ENCODE data around the gene THAP12. TPM values are rescaled to one million over a fixed set of nuclear protein-coding genes. Genes with fewer than 3 reads are reported as not detected.
"Not testable (repeated sequence)": the region's sequence is repeated elsewhere in the genome, so short reads cannot be mapped to it uniquely, and the experiment has no call there.

The THAP12 gene, protein sequence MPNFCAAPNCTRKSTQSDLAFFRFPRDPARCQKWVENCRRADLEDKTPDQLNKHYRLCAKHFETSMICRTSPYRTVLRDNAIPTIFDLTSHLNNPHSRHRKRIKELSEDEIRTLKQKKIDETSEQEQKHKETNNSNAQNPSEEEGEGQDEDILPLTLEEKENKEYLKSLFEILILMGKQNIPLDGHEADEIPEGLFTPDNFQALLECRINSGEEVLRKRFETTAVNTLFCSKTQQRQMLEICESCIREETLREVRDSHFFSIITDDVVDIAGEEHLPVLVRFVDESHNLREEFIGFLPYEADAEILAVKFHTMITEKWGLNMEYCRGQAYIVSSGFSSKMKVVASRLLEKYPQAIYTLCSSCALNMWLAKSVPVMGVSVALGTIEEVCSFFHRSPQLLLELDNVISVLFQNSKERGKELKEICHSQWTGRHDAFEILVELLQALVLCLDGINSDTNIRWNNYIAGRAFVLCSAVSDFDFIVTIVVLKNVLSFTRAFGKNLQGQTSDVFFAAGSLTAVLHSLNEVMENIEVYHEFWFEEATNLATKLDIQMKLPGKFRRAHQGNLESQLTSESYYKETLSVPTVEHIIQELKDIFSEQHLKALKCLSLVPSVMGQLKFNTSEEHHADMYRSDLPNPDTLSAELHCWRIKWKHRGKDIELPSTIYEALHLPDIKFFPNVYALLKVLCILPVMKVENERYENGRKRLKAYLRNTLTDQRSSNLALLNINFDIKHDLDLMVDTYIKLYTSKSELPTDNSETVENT
- polyA plus RNA-seq (2013, experiment 1 of 2; ENCODE audit: insufficient read length), result 36.6 TPM
- 37.3 TPM for polyA plus RNA-seq (2013, experiment 2 of 2; ENCODE audit: insufficient read length)

DNA sequence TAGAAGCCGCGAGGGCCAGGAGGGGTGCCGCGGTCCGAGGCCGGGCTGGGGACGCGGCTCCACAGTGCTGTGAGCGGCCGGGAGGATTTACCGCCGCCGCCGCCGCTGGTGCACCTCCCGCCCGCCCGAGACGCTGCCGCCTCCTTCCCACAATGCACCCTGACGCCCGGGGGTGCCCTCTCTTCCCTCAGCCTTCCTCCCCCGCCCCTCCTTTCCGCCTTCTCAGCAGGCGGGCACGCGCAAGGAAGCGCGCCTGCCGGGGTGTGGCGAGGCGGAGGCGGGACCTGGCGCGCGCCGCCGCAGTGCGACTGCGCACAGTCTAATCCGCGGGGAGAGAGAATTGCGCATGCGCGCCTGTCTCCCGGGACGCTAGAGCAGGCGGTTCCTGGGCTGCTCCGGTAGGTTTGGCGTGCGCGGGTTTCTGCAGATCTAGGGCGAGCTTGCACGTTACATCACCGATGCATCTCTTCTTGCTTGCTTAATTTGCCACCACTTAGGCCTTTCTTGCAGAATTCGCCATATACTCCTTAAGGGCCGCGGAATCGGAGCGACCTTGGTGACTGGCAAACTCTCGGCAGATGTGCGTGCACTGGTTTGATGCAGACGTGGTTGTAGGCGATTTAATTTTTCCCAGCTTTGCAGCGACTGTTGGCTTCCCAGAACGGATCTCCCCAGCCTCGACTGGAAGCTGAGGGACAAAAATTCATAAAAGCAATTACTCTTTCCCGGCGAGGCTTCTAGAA lies at the start of gene THAP12, which contains the start of gene GVQW3:
Gene THAP12, minus strand, starts transcription at position 156 of the 743 bp plus-strand sequence. CDS start 296 bp downstream, outside the sequence.
Gene GVQW3, plus strand, starts transcription at position 347 of the 743 bp plus-strand sequence. CDS start 506 bp downstream, outside the sequence.
- DNase-seq, result peak; percentile 98

DNA sequence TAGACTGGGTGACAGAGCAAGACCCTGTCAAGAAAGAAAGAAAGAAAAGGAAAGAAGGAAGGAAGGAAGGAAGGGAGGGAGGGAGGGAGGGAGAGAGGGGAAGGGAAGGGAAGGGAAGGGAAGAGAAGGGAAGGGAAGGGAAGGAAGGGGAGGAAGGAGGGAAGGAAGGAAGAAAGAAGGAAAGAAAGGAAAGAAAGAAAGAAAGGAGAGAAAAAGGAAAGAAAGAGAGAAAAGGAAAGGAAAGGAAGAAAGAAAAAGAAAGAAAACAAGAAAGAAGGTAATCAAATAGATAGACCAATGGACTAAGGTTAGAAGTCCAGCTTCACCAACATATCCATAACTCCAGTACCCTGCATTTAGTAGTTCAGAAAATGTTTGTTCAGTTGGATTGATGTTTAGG lies 45.7 kb upstream of the THAP12 start:
- no peak for DNase-seq

DNA sequence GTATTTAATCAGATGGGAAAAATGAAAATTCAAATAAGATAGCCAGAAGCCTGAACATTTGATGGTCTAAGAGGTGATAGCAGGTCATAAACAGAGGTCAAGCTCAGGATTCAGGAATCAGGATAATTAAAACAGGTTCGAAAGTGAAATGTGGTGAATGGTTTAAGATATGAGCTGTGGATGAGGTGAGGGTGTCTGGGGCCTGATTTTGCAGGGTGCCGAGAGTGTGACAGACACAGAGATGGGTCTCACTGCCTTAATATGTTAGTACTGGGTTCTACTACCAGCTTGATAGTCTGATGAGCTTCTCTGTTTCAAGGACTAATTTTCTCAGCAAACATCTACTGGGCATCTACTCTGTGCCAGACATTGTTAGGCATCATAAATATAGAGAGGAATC lies 44.0 kb upstream of the THAP12 start:
- DNase-seq, result no peak

DNA sequence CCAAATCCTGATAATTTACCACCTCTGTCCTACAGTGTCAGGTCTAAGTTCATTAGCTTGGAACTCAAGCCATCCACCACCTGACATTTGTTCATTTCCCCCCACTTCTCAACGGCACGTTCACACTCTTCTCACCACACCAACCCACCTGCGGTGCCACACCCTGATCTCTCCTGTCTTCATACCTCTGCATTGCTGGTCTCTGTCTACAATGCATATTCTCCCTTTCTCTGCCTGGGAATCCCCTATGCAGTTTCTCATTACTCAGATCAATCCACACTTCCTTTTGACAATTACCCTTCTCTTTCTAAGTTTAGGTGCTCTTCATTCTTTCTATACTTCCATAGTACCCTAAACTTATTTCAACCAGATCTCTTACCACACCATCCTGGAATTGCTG lies 43.4 kb upstream of the THAP12 start:
- no peak for DNase-seq

DNA sequence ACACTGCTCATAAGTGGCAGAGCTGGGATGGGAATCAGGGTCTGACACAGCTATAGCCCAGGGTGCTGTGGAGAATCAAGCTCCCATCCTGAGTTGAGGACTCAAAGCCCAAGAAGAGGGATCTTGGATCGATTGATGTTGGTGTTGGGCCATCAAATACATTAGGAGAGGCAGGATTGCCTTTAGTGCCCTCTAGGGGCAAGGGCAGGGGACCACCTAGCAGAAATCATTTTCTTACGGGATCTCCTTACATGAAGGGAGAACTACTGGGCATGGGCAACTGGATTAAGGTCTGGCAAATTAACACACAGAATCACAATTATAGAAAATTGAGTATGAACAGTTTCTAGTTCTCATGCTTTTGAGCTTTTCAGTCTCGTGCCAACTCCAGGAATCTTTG lies 39.0 kb upstream of the THAP12 start:
- no peak for DNase-seq

DNA sequence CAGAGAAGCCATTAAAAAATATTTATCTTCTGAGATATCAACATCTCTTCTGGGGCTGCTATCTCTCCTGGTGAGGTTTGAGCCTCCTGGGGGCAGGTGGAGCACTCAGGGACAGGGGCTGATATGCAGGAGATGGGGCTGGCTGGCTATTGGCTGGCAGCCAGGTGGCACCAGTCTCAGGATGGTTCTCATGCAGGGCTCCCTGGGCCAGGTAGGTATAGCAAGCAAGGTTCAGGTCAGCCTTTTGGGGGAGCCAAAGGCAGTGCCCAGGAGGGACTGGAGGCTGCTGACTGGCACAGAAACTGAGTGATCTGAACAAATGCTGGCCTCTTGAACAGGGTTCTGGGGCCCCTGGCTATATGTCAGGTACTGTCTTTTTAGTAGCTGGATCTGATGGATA lies 34.1 kb upstream of the THAP12 start:
- DNase-seq, result no peak

DNA sequence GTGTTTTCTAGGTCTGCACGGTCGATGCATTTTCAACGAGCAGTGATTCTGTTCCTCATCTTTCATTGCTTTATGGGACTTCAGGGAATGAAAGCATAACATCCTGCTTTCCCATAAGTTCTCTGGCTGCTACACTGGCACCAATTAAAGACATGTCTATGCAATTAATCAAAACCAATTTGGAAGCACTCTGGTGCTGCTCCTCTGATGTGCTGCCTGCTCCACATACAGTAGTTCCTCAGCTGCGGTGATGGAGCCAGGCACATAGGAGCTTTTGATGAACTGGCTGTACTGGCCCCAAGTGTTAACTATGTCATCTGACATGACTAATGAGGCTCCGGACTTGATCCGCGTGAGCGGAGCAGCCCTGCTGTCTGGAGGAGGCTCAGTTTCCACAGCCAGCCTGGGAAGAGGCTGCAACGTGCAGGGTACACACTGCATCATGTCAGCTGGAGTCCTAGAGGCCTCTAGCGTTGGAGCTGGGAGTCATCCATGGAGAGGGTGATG lies 30.0 kb upstream of the THAP12 start:
- DNase-seq, result peak; percentile 5

DNA sequence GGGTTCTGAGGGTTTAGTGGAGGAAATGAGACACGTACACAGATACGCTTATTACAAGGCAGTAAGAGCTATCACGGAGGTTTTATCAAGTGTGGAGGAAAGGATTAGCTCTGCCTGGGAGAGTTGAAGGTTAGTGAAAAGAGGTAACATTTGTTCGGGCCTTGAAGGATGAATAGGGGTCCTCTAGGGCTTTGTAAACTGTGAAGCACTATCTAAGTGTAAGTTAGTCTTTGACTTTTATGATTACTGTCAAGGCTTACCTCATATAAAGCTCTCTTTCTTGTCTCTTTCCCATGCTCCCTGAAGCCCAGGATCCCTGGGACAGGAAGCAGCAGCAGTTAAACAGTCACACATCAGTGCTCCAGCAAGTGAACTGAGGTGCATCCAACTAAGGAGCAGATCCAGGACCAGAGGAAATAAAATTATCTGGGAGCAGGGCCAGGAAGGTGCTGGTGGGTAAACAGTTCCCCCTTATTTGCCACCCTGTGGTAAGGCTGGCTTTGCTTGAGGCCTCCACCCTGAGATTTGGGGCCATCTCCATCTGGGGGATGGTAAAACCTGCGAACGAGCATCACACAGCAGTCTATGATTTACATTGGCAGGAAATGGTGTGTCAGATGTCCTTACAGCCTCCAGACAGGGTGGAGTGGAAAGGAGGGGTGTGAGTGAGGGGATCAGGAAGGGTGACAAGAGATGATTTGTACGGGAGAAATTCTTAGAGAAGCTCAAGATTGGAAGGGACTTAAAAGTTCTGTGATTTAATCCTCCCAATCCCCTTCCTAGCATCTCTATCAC lies 27.4 kb upstream of the THAP12 start:
- DNase-seq, result no peak

DNA sequence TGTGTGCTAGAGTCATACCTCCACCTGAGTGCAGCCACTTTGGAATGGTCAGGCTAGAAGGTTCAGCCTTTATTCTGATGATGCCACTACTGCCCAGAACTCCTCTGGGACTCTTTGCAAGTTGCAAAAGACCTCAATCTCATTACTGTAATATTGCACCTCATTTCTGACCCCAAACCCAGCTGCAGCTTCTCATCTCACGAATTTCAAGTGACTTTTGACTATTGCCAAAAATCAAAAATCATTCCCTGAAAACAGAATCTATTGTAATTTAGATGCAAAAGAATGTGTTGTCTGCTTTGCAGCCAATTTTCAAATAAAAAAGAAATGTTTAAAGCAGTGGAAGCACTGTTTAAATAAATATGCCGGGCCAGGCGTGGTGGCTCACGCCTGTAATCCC lies 25.4 kb upstream of the THAP12 start:
- no peak for DNase-seq

DNA sequence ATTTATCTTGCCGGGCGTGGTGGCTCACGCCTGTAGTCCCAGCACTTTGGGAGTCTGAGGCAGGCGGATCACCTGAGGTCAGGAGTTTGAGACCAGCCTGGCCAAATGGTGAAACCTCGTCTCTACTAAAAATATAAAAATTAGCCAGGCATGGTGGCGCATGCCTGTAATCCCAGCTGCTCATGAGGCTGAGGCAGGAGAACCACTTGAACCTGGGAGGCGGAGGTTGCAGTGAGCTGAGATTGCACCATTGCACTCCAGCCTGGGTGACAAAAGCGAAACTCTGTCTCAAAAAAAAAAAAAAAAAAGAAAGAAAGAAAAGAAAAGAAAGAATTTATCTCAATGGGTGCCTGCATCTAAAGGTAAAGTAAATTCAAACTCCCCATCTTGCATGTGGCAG lies 20.6 kb upstream of the THAP12 start:
- DNase-seq, result not testable (repeated sequence)

DNA sequence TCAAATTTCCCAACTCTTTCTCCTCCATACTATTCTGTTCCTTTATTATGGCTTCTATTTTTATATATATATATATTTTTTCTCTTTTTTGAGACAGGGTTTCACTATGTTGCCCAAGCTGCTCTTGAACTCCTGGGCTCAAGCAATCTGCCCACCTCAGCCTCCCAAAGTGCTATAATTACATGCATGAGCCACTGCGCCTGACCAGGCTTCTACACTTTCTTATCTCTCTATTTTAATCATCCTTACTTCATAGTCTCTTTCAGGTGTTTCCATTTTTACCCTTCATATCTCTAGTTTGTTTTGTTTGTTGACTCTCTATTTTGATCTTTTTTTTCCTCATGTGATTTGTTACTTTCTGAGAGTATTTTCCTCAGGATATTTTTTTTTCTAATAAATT lies 20.0 kb upstream of the THAP12 start:
- no peak for DNase-seq

DNA sequence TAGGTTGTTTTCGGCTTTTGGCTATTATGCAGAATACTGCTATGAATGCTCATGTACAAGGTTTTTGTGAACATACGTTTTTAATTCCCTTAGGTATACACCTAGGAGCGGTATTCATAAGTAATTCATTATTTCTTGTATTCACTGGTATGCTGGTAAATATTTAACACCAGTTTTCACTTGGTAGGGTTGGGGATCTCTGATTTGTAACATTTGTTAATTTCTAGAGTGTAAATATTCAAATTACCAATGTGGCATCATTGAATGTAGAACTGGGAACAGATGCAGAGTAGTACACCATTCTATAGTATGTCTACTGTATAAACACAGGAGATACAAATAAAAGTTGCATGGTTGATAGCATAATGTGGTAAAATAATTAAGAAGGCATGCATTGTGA lies 16.5 kb upstream of the THAP12 start:
- no peak for DNase-seq

DNA sequence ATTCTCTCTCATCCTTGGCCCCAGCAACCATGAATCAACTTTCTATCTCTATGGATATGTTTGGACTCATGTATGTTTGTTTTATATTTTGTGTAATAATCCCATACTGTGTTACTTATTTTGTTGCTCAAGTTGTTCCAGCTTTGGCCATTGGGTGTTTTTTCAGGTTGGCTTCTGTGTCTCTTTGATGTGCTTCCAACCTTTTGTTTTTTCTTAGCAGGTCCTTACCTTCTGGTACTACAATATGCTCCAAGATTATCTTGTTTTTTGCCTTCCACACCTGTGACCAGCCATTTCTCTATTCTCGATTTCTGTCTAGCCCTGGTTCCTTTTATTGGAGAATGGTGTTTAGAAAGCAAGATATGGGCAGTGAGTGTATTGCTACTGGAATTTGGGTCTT lies 14.4 kb upstream of the THAP12 start:
- no peak for DNase-seq

DNA sequence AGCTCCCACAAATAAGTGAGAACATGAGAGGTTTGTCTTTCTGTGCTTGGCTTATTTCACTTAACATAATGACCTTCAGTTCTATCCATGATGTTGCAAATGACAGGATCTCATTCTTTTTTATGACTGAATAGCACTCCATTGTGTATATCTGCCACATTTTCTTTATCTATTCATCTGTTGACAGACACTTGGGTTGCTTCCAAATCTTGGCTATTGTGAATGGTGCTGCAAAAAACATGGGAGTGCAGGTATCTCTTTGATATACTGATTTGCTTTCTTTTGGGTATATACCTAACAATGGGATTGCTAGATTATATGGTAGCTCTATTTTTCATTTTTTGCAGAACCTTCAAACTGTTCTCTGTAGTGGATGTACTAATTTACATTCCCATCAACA lies 13.5 kb upstream of the THAP12 start:
- DNase-seq, result no peak

DNA sequence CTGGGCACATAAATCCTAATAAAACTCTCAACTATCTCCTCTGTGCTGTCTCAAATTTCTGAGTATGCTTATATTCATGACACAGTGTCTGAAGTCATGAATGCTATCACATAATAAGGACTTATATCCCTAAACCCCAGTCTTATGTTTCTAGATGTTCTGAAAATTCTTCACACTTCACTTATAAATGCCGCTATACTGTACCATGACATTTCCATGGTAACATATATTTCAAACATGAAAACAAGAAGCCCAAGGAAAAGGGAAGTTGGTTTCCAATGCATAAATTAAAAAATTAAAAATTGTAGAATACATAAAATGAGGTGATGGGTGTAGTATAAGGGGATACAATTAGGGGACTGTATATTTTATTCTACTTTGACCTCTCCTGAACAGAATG lies 11.9 kb upstream of the THAP12 start:
- DNase-seq, result no peak

DNA sequence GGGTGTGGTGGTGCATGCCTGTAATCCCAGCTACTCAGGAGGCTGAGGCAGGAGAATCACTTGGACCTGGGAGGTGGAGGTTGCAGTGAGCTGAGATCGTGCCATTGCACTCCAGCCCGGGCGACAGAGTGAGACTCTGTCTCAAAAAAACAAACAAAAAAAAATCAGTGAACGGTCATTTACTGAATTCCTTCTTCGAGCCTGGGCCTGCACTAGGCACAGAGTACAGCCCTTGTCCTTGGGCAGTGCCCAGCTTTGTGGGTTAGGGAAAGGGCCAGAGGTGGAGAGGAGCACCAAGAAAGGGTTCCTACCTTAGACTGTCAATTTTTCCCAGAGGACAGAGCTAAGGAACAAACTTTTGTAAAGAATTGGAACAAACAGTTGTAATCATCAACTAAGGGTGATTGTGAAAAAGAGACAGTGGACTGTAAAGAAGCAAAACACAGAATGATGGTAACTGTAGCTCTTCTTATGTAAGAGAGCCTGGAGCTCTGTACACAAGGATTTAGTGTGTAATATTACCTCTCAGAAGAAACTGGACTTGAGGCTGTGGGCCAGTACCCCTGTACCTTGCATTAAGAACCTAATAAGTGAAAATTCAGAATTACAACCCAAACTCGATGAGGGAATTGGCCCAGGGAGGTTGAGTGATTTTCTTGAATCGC lies 11.0 kb upstream of the THAP12 start:
- no peak for DNase-seq

DNA sequence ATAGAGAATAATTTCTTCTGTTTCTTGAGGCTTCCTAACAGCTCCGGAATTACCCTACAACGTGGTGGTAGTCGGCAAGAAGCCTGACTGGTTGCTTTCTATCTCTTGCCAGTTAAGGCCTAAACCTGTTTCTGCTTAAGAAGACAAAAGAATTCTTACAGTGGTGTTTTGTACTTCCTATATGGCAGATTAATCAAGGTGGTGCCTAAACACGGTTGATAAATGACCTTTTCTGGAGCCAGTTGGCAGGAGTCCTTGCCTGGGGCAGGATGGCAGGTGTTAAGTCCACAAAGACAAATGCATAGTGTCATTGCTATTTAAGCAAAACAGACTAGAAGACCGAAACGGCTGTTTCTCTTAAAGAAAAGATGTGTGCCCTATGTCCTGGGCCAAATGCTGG lies 10.1 kb upstream of the THAP12 start:
- no peak for DNase-seq

DNA sequence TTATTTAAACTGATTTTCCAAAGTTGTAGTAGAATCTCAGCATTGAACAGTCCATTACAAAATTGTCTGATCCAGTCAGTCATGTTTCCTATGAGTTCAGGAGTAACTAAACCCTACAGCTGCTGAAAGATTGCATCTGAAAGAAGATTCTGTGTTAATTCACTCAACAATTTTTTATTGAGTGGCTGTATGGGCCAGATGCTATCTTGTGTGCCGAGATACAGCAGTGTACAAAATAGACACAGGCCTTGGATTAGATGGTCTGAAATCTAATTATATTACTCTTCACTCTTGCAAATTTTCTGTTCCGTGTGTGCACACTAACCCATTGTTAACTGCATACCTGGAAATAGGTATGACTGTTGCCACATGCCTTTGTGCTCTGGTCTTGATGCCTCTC lies 7.5 kb upstream of the THAP12 start:
- no peak for DNase-seq

DNA sequence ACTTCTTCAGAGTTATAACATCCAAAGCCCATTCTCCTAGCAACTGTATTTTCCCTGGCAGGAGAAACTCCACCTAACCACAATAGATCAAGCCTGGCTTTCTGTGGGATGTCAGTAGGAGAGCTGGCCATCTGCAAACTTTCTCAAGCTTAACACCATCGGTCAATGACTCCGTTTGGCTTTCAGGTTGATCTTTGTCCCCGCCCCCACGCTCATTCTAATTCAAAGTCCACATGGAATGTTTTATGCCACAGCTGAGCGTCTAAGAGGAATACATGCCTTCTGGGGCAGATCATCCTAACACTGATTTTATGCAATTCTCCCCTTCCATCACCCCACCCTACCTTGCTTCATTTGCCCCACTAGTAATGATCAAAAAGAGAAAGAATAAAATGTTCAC lies 5.0 kb upstream of the THAP12 start:
- no peak for DNase-seq

DNA sequence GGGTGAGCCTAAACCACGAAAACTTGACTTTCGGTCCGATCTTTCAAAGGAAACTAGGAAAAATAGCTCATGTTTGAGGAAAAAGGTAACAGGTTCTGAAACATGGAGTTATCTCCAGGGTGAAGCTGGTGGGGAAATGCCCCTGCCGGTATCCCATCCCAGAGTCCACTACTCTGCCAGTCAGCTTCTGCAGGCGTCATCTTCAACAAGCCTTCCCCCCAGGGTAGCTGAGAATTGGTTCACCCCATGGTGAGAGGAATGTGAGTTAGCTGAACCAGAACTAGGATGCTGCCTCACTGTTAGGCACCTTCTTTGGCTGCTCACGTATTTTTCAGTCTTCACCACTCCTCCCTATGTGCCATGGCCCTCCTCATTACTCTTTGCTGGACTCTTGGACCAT lies 1.3 kb upstream of the THAP12 start:
- DNase-seq, result no peak
